GM12865 (cell line): ENCODE results near the gene STN1.

Experiments
- DNase-seq: peaks from one replicate; pipeline ENCODE4 v3.0.0; 2010; ENCODE audit warnings: low read depth
- H3K4me3 ChIP-seq: 2 replicates; pipeline ENCODE4 v1.5.1; 2011; ENCODE audit warnings: mild to moderate bottlenecking, low read depth, low read length, control low read depth
- CTCF ChIP-seq: IDR thresholded peaks from 2 replicates; pipeline ENCODE4 v1.5.1; 2011; ENCODE audit warnings: low read length, control low read depth, low read depth, inconsistent platforms; ENCODE audit not compliant: insufficient read depth; ENCODE audit errors: missing control alignments

STN1 gene

GRCh38 chr10:103841519-103841918 is 76.5 kb downstream of the STN1 start:
- no peak for TF ChIP-seq CTCF
- no peak for DNase-seq

GRCh38 chr10:103840740-103841070 is 77.3 kb downstream of the STN1 start:
- no peak overlapping the region for H3K4me3 ChIP-seq
- no peak for DNase-seq
- no peak for TF ChIP-seq CTCF

More at GRCh38 chr10:103841519-103841918, 76.5 kb downstream of the STN1 start:
- no peak overlapping the region for H3K4me3 ChIP-seq

- DNase-seq = no peak
- no peak for TF ChIP-seq CTCF
- H3K4me3 ChIP-seq = no peak overlapping the region
Measured at GRCh38 chr10:103839872-103840739, 77.9 kb downstream of the STN1 start.

GRCh38 chr10:103839519-103839871 is 78.5 kb downstream of the STN1 start:
- DNase-seq = no peak
- no peak for TF ChIP-seq CTCF

GRCh38 chr10:103838862-103839518 is 79.0 kb downstream of the STN1 start:
- no peak overlapping the region for H3K4me3 ChIP-seq
- no peak for TF ChIP-seq CTCF
- no peak for DNase-seq

More at GRCh38 chr10:103839519-103839871, 78.5 kb downstream of the STN1 start:
- H3K4me3 ChIP-seq = no peak overlapping the region

GRCh38 chr10:103838070-103838395 is 80.0 kb downstream of the STN1 start:
- no peak for TF ChIP-seq CTCF
- no peak for DNase-seq
- no peak overlapping the region for H3K4me3 ChIP-seq
